HG03575 (cell line): ENCODE measurements around the gene PCDH1.
"Not testable (repeated sequence)": the region's sequence is repeated elsewhere in the genome, so short reads cannot be mapped to it uniquely, and the experiment has no call there.

ENCODE experiments used
- ATAC-seq: cut with Tn5 transposase; IDR thresholded peaks from one replicate; pipeline ENCODE4 v1.9.1; 2021; ENCODE audit not compliant: unreplicated experiment, insufficient number of reproducible peaks, low FRiP score; ENCODE audit errors: extremely low read depth

The PCDH1 gene

DNA sequence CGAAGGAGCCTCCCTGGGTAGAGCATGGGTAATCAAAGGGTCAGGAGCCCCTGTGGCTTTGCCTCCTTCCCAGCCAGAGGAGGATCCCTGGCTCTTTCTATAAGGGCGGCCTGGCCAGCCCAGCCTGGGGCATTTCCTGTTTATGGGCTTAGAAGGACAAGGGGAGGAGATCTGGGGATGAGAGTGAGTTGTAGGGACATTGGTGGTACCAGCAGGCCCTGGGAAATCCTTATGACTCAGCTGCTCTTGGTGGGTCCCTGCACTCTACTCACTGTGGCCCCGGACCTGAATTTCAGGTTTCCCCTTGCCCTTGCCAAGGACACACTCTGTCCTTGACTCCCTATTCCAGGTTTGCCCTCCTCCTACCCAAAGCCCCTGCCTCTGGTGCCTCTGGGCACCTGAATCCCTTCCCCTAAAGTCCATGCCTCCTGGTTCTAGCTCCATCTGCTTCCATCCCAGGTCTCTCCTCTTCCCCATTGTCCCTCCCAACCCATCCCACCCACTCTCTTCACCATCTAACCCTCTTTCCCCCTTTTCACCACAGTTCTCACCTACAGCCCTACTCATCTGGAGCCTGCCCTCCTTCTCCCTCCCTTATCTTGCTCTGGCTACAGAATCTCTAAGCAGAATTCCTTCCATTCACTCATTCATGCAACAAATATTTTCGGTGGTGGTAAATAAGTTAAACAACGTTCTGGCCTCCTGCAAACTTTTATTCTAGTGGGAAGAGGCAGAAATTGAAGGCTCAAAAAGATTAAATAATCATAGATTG, 34.9 kb downstream of the PCDH1 start:
- ATAC-seq = no peak

DNA sequence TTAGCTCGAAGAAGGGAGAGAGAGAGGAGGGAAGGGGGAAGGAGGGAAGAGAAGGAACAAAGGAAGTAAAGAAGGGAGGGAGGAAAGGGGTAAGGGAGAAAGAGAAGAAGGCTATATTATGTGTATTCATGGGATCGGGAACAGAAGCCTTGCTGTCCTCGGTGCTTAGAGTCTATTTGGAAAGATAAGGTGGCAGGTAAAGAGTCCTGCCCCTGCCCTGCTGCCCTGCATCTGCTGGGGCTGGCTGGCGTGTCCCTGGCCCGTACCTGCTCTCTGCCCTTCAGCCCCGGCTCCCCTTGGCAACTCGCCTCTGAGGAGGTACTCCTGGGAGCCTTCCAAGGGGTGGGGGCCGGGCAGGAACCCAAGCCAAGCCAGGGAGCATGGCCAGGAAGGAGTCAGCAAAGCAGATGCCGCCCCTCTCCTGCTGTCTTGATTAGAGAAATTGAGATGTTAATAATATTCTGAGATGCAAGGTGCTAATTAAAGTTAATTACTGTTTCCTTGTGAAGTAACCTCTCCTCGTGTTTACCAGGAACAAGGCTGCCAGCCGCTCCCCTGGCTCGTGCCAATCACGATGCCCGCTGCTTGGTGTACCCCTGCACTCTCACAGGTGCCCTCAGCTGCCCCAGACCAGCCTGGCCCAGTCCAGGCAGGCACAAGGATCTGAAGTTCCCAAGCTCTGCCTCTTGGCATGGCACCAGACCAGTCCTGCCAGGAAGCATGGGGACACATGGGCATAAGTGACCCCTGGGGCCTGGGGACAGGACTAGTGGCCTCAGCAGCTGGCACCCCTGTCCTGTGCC, 36.6 kb downstream of the PCDH1 start:
- no peak for ATAC-seq

DNA sequence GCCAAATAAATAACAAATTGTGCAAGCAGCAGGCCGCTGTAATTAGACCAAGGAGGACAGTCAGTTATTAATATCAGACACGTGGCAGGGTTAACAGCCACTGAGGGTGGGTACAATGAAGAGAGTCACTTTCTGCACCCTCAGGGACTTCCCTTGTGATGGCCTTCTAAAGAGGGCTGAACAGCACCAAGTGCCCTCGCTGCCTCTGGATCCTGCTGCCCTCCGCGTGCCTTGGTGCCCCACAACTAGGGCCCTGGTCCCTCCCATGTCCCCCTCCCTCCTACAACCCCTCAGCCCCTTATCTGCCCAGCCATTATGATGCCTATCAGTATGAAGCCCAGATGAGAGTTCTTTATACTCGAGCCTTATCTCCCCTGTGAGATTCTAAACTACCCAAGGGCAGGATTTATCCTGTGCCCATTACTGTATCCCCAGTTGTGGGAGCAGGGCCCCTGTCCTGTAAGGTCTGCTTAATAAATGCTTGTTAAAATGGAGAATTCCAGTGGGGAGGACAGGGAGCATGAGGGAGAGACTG, 37.3 kb downstream of the PCDH1 start:
- ATAC-seq = no peak

DNA sequence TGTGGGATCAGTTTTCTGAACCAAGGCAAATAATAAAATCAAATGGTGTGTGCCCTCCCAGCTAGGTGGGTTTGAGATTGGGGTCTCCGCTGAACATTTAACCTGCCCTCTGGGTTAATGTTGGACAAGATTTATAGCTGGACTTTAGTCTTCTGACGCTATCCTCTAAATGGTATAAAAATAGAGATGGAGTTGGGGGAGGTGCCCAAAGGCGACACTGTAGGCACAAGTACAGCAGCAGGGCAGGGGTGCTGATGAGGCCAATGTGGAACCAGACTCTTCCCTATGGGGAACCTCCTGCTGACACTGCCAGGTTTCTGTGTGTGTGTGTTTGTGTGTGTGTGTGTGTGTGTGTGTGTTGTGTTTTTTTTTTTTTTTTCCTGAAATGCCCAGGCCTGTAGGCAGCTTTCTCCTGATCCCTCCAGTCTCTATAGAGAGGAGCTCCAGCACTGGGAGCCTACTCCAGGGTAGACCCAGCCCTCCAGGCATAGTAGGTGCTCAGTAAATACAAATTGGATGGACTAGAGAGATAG, 37.9 kb downstream of the PCDH1 start:
- ATAC-seq = no peak

DNA sequence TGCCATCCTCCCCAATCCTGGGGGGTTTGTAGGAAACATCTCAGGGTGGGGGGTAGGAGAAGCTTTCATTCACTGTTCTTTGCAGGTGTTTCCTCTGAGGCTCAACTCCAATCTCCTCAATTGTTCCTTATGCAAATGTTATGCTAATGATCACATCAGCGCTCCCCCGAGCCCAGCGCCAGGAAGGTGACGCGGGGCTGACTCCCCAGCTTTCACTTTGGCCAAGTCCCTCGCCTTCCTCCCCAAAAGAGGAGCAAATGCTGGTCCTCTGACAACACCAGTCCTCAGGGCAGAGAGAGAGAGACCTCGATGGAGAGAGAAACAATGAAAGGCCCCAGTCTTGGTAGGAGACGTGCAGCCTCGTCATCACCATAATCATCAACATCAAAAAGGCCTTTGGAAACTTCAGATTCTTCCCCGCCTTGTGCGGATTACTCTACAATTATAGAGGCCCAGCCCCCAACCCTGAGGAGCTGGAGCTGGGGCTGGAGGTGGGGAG, 39.1 kb downstream of the PCDH1 start:
- ATAC-seq = no peak

DNA sequence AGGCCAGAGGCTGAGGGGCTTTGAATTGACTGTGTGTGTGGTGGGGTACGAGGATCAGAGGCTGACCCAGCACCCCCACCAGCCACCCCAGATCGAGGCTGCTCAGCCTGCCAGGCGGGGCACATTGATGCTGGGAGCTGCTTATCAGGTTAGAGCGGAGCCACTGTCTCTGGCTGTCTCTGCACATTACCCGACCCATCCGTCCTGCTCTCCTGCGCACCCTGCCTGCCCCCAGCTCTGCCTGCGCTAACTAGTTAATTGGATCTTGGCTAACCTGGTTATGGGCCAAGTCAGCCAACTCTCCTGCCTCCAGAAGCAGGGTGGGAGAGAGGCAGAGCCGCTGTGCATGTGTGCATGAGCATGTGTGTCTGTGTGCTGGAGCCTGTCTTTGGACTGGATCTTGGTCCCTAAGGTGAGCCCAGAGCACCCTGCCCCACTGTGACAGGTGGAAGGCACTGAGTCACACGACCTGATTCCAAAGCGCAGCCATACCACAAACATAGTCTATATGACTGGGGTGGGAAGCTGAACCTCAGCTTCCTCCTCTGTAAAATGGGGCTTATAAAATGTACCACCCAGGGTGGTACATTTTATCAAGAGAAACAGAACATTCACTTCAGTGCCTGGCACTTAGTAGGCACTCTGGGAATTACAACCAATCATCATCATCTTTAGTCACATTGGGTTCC, 39.7 kb downstream of the PCDH1 start:
- ATAC-seq = no peak

DNA sequence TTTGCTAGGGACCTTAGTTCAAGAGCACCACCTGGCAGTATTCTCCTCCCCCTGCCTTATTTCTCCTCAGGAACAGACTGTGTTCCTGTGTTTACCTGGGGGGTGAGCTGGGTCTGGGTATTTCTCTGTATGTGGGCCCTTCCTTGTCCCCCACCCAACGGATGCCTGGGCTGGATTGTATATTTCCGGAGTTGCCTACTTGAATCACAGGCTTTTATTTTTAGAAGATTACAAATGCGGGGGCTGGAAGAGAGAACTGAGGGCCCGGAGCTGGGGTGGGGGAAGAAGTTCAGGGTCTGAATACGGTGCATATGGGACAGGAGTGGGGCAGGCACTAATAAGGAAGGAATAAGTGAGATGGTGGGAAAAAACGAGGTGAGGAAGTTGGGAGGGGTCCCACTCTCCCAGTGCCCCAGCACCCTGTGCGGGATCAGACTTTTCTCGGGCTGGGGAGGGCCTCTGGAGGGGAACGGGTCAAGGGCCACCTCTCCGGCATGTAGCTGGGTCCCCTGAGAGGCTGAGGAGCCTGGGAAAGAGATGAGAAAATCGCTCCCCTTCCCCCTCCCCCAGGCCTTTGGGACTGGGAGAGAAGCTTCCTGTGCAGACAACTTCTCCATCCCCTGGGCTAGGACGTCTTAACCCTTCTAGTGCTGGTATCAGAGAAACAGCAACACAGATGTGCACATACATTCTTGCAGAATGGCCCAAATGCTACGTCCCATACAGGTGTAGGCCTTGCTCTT, 42.1 kb downstream of the PCDH1 start:
- no peak for ATAC-seq

DNA sequence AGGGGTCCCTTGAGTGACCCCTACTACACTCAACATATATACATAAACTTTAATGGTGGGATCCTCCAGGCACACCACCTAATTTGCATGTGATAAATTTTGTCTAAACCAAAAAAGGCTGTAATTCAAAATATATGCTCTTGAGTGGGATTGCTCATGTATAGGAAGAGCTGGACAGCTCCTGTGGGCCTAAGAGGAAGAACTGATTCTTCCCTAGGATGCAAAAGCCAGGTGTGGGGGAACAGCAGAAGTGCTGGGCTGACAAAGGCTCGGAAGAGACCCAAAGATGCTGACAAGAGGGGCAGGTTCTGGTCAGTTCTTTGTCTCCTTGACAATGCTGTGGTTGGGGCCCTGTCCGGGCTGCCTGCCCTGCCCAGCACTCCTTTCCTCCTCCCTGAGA, 43.9 kb downstream of the PCDH1 start:
- ATAC-seq = no peak

DNA sequence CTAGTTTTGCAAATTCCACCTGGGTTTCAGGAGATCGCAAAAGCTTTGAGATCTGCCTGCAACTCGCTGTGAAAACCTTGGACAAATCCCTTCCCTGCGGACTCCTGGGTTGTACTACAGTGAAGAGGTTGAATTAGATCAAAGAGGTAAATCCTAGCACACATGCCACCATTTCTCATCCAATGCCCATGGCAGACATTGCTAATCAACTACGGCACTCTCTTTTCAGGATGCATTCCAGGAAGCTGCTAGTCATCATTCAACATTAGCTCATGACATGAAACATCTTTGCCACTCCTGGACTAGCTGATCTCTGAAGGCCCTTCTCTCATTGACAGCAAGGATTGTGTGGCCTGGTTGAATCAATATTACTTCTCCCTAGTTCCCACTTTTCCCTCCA, 46.1 kb downstream of the PCDH1 start:
- ATAC-seq = no peak

DNA sequence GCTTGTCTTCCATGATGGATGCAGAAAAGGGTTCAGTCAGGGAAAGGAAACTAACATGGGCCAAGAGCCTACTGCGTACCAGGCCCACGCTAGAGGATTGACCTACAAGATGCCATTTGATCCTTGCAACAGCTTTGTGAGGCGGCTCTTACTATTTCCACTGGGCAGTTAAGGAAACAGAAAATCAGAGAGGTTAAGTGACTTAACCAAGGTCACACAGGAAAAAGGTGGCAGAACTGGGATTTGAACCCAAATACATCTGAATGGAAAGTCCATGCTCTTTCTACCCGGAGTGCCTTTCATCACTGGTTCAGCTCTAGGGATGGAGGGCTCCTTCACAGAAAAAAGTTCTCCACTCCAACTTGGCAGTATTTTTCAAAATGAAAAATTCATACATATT, 50.0 kb downstream of the PCDH1 start:
- ATAC-seq = no peak

DNA sequence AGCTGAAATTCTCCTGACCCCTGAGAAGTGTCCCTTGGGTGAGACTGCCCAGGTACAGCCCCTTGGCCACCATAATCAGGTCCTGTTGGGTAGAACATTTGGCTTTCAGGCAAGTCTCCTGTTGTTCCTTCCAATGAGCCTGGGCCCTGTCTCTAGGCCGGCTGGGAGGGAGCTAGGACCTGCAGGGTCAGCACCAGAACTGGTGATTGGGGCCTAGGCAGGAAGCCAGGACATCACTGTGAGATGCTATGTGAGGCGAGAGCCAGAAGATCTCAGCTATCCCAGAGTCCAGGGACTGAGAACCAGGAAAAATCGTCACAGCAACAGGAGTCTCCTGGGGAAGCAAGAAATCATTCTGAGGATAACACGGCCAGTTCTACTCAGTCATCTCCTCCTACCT, 51.5 kb downstream of the PCDH1 start:
- no peak for ATAC-seq

DNA sequence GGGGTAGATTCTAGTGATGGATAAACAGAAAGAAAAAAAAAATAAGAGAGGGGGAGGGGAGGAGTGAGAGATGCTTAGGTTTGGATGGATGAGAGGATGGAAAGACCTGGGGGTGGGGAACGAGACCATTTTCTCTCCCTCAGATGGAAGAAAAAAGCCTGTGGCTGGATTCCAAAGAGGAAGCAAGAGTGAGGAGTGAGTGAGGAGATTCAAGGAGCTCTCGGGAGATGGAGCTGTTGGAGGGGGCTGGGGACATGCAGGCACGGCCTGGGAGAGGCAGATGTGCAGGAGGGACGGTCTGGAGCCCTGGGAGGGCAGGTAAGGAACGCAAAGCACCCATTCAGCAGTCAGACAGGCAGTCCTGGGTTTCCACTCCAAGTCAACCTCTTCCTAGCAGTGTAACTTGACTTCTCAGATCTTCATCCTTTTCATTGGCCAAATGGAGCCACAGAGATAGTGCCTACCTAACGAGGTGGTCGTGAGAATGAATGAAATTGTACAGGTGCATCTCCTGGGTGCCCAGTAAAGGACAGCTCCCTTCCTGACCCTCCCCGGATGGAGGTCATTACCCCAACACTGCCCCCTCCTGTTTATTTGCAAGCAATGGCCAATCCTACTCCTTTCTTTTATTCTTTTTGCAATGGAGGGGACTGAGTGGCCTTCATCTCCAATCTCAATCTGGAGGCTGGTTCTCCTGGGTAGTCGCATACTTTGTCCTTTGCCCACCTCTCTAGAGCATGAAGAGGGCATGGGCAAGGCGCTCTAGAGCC, 52.2 kb downstream of the PCDH1 start:
- ATAC-seq = no peak

DNA sequence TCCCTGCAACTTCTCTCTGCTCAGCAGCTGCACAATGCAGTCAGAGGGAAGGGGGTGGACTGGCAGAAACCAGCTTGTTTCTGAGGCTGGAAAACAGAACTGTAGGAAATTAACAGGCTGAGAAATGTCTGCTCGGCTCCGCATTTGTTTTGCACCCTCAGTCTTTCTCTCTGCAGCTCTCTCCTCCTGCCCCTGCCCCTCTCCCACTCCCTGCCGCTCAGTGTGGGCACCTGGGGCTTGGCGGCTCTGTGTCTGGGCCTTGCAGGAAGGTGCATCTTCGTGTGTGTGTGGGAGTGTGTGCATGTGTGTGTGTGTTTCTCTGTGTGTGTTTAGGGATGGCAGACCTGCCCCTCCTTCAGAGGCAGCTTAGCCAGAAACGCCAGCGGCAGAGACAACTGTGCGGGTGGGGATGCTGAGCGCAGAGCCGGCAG, 53.0 kb downstream of the PCDH1 start:
- no peak for ATAC-seq

DNA sequence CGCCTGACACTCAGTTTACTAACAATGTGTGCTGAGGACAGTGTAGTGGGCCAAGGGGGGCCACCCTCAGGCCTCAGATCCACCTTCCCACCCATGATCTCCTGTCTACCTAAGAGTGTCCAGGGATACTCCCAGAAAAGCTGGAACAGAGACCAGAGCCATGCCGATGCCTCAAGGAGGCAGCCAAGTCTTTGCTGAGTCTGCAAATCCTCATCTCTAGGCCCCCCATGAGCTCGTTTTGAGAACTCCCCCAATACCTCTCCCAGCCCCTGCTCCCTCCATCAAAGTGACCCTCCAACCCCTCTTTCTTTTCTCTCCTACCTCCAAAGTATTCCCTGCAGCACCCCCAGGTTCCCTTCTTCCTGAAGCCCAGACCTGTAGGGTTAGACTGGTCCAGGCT, 53.5 kb downstream of the PCDH1 start:
- ATAC-seq = no peak

DNA sequence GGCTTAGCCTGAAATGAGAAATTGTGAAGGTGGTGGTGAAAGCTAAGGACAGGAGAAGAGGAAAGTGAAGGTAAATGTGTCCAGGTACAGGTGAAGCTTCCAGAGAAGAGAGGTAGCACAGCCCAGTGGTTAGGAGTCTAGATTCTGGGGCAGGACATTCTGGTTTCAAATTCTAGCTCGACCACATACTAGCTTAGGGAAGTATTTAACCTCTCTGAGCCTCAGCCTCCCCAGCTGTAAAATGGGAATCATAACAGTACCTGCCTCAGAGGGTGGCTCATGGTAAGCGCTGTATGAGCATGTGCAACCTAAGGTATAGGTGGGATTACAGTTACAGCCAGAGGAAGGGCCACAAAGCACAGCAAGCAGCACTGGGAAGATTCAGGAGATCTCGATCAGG, 55.2 kb downstream of the PCDH1 start:
- ATAC-seq = no peak

DNA sequence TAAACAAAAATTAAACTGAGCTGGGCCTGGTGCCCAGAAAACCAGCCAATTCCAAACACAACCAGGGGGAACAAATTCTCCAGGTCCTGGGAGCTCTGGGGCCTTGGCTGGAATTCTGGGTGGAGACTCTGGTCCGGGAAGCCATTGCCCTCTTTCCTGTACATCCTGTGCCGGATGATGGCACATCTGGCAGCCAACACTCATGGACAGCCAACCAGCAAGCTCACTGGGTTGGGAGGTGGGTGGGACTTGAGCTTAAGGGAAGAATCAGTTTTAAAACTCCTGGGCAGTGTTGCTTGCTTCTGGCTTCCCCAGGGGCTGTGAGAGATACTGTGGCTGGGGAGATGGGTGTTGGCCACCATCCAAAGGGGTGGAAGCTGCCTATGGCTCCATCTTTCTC, 56.1 kb downstream of the PCDH1 start:
- no peak for ATAC-seq

DNA sequence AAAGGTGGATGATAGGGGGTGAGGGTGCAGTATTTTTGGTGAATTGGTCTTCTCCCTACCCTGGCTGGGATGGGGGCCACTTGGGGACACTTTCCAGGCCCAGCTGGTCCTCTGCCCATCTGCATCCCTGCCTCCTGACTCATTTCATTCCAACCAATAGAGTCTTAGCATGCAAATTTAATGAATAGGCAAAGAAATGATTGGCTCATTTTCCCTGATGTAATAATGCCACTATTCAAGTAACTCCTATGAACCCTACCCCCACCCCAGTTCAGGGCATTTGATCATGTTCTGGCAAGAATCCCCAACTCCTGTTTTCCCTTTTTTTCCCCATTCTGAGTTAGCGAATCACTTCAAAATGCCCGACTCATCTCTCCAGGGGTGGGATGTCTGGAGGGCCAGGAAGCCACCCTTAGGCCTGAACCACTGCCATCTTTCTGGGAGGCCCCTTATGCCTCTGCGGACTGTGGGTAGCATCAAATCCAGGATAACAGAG, 56.7 kb downstream of the PCDH1 start:
- no peak for ATAC-seq

DNA sequence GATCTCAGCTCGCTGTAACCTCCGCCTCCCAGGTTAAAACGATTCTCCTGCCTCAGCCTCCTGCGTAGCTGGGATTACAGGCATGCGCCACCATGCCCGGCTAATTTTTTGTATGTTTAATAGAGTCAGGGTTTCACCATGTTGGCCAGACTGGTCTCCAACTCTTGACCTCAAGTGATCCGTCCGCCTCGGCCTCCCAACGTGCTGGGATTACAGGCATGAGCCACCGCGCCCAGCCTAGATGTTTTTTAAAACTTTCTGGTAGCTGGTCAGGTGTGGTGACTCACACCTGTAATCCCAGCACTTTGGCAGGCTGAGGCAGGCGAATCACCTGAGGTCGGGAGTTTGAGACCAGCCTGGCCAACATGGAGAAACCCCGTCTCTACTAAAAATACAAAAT, 57.5 kb downstream of the PCDH1 start:
- not testable (repeated sequence) for ATAC-seq
